ENCODE results near the gene ZFP57. TPM values are rescaled to one million over a fixed set of nuclear protein-coding genes. Genes with fewer than 3 reads are reported as not detected.

Gene ZFP57
- total and polyA plus RNA-seq, 2 of the 13 experiments (the other 11 are each of a cell fraction or from before 2014, with no cell fraction given) = not detected

DNA sequence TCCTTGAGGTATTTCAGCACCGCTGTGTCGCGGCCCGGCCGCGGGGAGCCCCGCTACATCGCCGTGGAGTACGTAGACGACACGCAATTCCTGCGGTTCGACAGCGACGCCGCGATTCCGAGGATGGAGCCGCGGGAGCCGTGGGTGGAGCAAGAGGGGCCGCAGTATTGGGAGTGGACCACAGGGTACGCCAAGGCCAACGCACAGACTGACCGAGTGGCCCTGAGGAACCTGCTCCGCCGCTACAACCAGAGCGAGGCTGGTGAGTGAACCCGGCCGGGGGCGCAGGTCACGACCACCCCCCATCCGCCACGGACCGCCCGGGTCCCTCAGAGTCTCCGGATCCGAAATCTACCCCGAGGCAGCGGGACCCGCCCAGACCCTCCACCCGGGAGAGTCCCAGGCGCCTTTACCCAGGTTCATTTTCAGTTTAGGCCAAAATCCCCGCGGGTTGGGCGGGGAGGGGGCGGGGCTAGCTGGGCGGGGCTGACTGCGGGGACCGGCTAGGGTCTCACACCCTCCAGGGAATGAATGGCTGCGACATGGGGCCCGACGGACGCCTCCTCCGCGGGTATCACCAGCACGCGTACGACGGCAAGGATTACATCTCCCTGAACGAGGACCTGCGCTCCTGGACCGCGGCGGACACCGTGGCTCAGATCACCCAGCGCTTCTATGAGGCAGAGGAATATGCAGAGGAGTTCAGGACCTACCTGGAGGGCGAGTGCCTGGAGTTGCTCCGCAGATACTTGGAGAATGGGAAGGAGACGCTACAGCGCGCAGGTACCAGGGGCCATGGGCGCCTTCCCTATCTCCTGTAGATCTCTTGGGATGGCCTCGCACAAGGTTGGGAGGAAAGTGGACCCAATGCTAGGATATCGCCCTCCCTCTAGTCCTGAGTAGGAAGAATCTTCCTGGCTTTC is 43.0 kb upstream of the ZFP57 start (continued):
- TF ChIP-seq BCLAF1 (IDR thresholded peaks at IDR 0.05) (no peak), ZBTB33 (CRISPR knock-in tag; IDR thresholded peaks at IDR 0.05) (no peak), ELF3 (CRISPR knock-in tag; IDR thresholded peaks at IDR 0.05) (no peak), ZNF10 (CRISPR knock-in tag; IDR thresholded peaks at IDR 0.05; ENCODE audit: borderline replicate concordance, low read depth) (no peak), ASH2L (IDR thresholded peaks at IDR 0.05; ENCODE audit: insufficient read length, low read depth, low read length) (no peak), NR2C2 (CRISPR knock-in tag; IDR thresholded peaks at IDR 0.05; ENCODE audit: borderline replicate concordance) (0 out of 2 replicates have a peak, but pooled peaks have one; percentile 21), ZNF230 (CRISPR knock-in tag; IDR thresholded peaks at IDR 0.05) (0 out of 2 replicates have a peak, but pooled peaks have one; percentile 12), SMAD9 (CRISPR knock-in tag; IDR thresholded peaks at IDR 0.05) (no peak), ZNF121 (CRISPR knock-in tag; IDR thresholded peaks at IDR 0.05) (no peak)
- TF ChIP-seq, protein P1, sequence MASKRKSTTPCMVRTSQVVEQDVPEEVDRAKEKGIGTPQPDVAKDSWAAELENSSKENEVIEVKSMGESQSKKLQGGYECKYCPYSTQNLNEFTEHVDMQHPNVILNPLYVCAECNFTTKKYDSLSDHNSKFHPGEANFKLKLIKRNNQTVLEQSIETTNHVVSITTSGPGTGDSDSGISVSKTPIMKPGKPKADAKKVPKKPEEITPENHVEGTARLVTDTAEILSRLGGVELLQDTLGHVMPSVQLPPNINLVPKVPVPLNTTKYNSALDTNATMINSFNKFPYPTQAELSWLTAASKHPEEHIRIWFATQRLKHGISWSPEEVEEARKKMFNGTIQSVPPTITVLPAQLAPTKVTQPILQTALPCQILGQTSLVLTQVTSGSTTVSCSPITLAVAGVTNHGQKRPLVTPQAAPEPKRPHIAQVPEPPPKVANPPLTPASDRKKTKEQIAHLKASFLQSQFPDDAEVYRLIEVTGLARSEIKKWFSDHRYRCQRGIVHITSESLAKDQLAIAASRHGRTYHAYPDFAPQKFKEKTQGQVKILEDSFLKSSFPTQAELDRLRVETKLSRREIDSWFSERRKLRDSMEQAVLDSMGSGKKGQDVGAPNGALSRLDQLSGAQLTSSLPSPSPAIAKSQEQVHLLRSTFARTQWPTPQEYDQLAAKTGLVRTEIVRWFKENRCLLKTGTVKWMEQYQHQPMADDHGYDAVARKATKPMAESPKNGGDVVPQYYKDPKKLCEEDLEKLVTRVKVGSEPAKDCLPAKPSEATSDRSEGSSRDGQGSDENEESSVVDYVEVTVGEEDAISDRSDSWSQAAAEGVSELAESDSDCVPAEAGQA (IDR thresholded peaks at IDR 0.05; ENCODE audit: low read depth) = no peak
- TF ChIP-seq, protein P1 (CRISPR knock-in tag; IDR thresholded peaks at IDR 0.05; ENCODE audit: borderline replicate concordance) = no peak
- TF ChIP-seq, protein P2, sequence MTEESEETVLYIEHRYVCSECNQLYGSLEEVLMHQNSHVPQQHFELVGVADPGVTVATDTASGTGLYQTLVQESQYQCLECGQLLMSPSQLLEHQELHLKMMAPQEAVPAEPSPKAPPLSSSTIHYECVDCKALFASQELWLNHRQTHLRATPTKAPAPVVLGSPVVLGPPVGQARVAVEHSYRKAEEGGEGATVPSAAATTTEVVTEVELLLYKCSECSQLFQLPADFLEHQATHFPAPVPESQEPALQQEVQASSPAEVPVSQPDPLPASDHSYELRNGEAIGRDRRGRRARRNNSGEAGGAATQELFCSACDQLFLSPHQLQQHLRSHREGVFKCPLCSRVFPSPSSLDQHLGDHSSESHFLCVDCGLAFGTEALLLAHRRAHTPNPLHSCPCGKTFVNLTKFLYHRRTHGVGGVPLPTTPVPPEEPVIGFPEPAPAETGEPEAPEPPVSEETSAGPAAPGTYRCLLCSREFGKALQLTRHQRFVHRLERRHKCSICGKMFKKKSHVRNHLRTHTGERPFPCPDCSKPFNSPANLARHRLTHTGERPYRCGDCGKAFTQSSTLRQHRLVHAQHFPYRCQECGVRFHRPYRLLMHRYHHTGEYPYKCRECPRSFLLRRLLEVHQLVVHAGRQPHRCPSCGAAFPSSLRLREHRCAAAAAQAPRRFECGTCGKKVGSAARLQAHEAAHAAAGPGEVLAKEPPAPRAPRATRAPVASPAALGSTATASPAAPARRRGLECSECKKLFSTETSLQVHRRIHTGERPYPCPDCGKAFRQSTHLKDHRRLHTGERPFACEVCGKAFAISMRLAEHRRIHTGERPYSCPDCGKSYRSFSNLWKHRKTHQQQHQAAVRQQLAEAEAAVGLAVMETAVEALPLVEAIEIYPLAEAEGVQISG (CRISPR knock-in tag; IDR thresholded peaks at IDR 0.05) = no peak
